Measurements from ENCODE around the gene MSI2. TPM values are rescaled to one million over a fixed set of nuclear protein-coding genes. Genes with fewer than 3 reads are reported as not detected.

MSI2 gene
- total RNA-seq, 1 experiment from 2014 or later: 61.2 TPM

DNA sequence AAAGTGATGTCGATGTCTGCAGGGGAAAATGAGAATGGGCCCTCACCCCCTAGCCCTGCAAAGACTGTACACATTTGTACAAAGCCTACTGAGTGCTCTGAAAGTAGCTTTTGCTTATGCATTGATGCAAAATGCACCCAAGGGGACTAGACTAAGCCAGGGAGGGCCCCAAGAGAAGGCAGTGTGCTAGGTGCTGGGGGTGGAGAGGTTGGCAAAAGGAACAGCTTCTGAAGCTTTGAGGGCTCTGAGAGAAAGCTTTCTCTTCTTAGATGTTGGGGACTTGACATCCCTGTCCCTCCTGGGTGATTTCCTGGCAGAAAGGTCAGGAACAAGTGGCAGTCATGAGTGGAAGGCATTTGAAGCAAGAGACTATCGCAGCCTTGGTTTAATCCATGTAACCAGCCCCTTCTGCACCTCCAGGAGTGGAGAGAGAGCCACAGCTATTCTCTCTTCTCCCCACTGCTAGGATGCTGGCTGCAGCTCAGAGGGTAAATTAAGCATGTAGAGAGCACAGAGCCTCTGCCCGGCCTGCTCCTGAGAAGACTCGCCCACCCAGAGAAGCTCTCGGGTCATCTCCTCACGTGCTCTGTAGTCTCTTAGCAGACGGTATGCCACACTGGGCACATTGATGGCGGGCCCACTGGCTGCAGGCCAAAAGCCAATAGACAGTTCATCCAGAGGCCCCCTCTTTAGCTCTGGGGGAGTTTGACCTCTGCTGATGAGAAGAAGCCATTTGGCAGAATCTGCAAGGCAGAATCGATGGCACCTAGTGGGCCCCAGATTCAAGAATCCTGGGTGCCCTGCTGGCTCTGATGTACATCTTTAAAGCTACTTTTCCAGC, 221.4 kb downstream of the MSI2 start:
- DNase-seq (ENCODE audit: low spot score): no peak

DNA sequence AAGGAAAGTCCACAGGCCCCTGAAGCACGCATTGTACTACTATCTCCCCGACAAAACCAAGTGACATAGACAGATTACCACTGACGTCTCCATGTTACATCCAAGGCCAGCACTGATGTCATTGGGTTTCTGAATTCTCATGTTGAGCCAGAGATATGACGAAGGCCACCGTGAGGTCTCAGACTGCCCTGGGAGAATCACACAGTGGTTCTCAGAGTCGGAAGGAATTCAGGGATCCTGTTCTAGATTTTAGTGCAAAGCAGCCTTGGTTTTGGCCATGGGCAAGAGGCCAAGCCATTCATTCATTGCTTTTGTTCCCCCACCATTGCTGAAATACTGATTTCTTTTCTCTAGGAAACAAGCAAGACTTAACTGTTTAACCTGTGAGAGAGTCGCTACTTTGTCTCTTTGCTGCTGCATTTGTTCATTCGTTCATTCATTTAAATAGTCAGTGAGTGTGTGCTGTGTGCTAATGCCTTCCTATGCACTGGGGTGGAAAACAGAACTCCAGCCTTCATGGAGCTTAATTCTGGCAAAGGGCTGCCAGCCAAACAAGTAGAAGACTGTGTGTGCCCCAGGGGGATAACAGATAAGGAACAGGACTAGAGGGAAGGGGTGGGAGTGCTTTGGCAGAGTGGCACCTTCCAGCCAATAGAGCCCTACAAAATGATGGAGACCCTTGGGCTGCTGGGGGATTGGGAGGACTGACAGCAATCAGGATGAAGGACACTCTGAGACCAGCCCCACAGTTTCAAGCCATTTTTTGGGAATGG, 222.3 kb downstream of the MSI2 start:
- DNase-seq (ENCODE audit: low spot score): no peak

DNA sequence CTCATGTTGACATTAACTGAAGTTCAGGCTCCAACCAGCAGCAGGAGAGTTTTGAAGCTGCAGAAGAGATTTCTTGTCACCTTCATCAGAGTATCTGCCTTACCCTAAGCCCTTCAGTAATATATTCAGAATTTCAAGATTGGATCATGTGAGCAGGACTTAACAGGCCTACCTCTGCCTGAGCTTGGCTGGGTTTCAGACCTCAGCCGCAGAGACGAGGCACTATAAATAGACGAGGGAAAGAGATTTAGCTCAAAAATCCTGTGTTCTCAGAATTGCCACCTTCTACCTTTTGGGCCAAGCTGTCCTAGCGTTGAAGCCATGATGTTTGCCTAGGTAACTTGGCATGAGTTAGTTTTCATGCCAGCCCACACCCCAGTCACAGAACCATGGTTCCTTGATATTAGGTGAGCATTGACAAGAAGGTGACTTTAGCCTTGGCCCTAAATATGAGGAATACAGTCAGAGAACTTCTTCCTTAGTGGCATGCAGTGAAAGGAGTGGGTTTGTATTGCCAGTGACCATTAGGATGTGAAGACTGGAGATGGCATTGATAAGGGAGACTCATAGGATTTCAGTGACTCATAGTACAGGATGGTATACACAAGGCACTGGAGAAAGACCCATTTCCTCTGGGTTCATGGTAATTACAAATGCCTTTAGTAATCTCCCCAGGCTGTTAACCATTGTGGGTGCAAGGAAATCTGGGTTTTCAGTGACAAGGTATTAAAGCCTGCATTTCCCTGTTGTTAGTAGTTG, 224.3 kb downstream of the MSI2 start:
- peak; percentile 19 for DNase-seq (ENCODE audit: low spot score)

DNA sequence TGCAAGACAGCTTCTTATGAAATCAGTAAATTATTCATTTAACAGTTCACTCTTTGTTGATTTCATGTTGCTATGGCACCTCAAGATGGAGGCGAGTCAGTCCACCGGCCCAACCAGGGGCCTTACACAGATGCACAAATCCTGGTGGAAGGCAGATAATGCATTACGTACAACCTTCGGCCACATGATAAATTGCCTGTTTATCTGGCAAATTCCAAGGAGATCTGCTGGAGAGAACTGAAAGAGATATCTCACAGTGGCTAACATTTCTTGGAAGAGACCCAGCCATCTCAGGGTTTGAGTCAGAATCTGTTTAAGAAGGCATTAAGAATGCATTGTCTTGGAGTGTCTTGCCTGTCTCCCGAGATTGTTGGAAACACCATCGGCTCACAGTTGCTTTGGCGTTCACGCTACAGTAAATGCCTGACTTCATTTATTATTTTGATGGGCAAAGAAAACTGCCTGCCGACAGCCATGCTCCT, 225.6 kb downstream of the MSI2 start:
- DNase-seq (ENCODE audit: low spot score): no peak

DNA sequence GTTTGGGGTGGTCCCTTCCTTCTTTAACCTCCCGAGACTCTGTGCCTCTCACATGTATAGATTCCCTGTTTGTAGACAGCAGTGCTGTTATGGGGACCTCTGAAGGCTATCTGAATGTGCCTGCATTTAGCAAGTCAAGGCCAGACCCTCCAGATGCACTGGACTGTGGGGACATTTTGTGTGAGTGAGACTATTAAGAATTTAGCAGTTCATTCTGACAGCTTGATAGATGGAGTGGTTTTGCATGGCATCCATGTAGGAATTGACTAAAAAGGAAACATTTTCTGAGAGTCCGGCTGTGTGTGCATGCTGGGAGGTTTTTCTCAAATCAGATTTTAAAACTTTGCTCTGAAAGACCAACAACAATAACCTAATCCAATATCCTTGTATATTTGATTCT, 226.3 kb downstream of the MSI2 start:
- no peak for DNase-seq (ENCODE audit: low spot score)

DNA sequence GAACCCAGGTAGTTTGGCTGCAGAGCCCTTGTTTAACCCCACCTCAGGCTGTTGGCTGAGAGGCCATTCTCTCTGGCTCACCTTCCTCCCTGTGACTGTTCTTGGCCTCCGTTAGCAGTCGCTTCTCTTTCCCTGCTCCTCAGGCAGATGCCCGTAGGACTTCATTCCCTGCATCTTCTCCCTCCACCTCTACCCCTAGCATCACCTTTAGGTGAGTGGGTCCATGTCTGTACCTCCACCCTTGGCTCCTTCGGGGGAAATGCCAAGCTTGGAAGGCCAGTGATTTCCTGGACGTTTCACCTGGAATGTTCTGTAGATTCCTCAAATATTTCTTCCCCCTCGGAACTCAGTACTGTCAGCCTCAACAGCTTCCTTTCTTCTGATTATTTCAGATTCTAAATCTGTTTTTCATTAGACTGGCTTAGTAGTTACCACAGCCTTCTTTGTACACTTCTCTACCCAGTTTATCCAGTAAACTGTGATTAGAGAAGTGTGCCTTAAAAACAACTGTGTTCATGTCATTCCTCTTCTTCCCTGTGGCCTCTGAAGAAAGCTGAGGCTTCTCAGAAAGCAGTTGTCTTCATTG, 227.9 kb downstream of the MSI2 start:
- DNase-seq (ENCODE audit: low spot score): no peak

DNA sequence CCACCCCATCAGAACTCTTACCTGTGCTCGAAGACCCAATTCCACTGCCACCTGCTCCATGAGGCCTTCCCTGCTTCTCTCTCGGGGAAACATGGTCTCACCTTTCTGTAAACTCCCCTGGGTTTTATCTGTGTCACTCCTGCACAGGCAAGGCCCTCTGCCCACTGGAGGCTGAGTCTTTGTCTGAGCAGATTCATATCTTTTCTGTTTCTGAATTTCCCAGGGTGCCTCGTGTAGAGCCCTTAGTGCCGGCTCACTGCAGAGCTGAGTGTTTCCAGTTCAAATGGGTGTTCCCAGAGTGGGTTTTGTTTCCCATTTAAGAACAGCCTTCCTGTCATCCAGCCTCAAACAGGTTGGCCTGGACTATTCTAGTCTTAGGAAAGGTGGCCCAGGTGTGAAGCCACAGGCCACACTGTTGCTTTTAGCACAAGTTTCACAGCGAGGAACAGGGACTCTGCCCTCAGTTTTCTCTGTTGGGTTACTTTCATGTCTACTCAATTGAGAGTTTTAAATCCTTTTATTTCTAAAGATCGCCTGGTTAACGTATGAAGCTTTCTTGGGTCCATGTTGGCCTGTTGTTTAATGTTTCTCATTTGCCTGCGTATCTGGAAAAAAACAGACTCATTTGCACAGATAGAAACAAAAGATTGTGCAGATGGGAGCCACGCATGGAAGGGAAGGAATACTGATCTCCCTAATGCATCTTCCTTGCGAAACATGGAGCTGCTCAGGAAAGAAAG, 228.7 kb downstream of the MSI2 start:
- DNase-seq (ENCODE audit: low spot score): no peak

DNA sequence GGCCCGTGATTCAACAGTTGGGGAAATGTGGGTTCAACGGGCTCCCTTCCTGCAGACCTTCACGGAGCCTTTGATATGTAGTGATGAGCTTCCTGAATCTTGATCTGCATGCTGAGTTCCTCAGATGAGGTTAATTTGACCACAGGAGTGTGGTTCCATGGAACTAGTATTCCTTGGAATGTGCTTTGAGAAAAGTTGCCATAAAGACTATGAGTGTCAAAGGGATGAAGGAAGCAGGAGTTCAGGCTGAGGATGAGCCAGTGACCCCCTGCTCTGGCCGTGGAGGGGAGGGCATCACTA, 229.2 kb downstream of the MSI2 start:
- DNase-seq (ENCODE audit: low spot score): no peak

DNA sequence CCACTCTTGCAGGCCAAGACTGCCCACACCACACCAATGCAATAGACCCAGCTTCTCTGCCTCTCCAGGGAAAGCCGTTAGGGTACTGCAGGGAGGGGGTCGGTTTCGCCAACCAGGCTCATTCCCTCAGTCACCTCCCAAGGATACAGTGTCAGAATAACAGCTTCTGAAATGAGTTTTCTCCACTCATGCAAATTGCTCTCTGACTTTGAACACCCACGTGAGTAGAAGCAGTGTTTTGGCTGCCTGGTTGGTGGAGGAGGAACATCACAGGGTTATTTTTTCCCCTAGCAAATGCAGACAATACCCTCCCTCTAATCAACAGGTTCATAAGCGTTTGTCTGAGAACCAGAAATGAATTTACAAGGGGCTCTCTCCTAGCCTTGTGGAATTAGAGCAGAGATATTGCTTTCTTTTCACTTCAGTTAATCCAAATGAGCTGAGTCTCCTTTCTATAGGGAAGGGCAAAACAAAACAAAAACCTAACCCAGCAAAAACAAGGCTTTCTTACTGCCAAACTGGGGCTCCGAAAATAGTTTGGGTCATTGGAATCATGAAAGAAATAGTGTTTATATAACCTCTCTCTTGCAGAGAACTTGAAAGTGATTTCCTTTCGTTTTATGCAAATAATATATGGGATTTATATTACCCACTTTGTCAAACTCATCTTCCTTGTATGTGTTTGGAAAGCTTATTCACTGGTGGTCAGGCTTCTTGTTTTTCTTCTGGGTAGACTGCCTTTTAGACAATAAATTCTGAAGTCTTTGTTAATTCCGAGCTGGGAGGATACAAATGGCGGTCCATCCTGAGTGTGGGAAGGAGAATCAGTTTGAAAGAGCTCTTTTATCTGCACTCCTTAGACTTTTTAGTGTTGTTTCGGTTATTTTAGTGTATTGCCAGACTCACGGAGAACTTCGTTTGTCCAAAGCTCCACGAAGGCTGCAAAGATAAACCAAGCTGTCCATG, 229.9 kb downstream of the MSI2 start:
- no peak for DNase-seq (ENCODE audit: low spot score)

DNA sequence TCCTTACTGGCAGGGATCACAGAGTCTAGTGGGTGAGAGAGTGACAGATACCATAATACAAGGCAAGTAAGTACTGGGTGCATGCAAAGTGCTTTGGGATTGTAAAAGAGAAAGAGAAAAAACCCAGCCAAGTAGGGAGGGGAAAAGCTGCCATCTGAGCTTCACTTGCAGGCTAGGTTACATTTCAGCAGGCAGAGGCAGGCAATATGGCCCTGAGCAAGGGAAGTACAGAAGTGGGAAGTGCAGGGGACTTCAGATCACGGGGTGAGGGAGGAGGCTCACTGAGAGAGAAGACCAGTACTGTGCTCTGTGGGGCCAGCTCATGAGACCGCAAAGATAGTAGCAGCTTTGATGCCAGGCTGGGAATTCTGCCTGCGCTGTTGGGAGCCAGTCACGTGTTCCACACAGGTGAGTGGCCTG, 230.6 kb downstream of the MSI2 start:
- DNase-seq (ENCODE audit: low spot score): no peak

DNA sequence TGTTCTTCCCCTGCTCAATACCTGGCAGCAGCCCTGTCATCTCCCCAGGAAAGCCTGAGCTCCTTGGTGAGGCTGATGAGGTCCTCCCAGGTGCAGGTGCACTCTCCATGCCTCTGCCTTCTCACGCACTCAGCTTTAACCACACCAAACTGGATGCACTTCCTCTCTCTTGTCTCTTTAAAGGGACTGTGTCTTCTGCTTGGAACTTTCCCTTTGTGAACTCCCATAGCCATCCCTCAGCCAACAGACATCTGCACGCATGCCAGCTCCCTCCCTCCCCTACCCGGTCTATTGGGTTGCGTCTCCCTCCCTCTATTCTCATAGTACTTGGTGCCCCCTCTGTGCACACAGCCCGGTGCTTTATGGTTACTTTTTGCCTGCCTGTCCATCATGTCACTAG, 231.2 kb downstream of the MSI2 start:
- DNase-seq (ENCODE audit: low spot score): no peak

DNA sequence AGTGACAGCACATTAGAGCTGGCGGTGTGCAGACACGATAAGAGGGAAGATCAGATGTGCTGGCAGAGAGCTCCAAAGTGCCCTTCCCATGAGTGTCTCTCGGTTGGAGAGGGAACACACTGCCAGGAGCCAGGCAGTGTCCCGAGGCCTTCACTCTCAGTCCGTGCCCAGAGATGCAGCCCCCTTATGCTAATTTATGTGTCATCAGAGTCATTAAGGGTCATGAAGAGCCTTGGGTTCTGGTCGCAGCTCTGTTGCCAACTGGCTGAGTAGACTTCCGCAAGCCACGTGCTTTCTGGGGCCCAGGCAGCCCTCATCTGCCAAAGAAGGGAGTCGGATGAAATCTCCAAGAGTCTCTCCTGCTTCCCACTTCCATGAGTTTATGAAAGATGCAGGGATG, 232.5 kb downstream of the MSI2 start:
- DNase-seq (ENCODE audit: low spot score): no peak

DNA sequence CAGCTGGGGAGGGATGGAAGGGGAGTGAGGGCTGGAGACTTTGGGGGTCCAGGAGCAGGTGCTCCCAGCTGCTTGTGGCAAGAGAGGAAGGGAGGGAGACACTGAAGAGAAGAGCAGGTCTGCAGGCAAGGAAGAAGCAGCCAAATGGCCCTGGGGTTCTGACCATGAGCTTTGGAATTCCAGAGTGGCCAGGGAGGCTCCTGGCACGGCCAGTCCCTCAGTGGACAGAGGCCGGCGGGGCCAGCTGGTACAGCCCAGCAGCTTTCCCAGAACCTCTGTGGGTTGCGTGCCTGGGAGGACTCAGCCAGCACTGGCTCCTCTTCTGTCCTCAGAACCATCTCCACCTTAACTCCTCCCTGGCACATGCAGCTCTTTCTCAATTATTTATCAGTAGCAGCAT, 233.0 kb downstream of the MSI2 start:
- no peak for DNase-seq (ENCODE audit: low spot score)

DNA sequence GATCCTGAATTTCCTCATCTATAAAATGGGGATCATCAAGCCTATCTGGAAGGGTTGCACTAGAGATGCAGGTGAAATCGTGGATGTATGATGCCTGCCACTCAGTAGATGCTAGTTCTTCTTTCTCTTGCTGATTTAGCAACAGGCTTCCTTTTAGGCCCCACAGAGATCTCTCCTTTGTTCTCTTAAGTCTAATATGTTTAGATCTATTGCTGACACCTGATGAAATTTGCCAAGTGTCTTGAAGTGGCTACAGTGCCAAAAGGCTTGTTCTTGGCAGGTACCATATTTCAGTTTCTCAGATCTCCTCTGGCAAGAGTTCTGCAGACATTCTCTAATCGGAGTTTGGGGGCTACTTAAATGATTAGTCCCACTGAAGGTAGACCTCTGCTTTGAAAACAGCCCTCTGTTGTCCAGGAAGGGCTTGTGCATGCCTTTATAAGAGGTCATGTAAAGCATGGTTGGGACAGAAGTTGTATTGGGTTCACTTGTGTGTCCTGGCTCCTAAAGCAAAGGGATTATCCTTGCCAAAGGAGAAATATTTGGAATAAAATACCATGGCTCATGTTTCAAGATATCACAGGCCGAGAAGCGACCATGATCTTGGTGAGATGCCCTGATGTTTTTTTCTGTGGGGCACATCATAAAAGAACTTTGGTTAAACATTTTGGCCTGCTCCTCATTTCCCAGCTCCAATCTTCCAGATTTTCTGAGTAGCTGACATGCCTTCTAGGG, 234.0 kb downstream of the MSI2 start:
- DNase-seq (ENCODE audit: low spot score): no peak

DNA sequence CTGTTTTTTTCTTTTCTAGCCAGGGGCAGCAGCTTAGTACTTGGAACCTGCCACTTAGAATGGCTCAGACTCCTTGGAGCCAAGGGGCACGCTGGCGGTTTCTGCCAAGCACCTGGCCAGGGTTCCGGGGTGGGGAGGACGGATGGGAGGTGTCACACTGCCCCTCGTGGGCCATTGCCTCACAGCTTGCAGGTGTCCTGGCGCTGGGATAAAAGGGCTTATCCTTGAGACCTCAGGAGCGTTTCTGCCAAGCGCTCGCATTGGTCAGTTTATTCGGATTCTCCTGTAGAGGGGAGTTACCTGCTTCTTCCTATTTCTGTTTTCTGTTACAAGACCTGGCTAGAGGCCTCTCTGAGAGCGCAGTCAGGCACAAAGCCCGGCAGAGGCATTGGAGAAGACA, 234.6 kb downstream of the MSI2 start:
- no peak for DNase-seq (ENCODE audit: low spot score)

DNA sequence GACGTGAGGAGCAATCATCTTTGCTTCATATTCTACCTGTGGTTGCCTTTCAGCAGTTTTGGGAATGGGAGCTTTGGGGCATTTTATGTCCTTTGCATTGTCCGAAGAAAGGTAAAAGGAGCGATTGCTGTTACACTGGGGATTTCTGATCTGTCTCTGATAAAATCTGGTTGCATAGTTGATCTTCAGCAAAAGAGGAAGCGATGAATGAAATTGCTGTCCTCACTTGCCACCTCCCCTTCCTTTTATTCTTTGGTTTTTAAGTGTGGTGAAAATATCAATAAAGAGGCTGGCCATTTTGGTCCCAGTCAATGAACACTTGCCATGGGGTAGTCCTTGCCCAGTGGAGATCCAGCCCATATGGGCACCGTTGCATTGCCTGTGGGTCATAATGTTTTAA, 236.8 kb downstream of the MSI2 start:
- DNase-seq (ENCODE audit: low spot score): no peak

DNA sequence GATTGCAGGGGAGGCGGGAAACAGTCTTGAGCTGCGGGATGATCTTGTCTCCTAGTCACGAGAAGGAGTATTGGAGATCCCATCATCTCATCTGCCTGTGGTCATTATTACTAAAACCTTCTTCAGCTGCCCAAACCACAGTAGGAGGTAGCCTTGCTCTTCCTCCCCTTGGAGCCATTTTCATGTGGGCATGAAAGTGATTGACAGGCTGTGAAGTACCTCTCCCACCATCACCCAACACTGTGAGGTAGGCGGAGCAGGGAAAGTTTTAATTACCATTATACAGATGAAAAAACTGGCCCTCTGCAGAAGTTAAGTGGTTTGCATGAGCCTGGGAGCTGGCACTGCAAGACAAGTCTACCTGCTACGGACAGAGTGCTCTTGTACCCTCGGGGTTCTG, 237.3 kb downstream of the MSI2 start:
- DNase-seq (ENCODE audit: low spot score): no peak

DNA sequence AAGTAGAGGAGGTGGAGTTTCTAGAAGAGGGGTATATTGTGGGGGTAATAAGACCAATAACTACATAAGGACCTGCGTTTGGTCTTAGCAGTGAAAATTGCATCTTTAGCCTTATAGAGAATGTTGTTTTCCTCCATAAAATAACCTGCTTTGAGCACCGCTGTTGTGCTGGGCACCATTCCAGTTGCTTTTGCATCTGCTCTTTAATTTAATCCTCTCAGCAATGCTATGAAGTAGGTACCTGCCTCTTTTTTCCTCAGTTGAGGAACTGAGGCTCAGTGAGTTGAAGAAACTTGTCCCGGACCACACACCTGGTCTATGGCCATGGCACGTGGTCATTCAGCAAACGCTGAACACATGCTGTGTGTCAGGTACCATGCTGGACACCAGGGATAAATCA, 238.1 kb downstream of the MSI2 start:
- no peak for DNase-seq (ENCODE audit: low spot score)

DNA sequence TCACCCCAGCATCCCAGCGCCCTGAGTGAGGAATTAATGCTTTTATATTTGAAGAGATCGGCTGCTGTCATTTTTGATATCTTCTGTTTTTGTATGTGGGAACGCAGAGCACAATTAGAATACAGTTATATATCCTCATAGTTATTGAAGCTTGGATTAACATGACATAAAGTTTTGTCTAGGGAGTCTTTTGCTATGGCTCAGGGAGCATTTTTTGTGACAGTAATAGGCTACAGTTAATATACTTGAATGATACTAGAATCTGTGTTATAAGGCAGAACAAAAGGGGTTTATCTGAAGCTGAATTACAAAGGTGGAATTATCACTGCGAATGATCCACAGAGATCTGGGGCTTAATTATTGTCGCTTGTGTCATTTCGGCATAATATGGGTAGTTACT, 239.4 kb downstream of the MSI2 start:
- DNase-seq (ENCODE audit: low spot score): no peak
